T-cell (primary cell): Measurements from ENCODE around the gene HPDL. TPM values are rescaled to one million over a fixed set of nuclear protein-coding genes. Genes with fewer than 3 reads are reported as not detected.

Experiments
- ATAC-seq, 4 experiments: fragments of 200-7000 bp in 3 of 4; fragments of 150-1000 bp in 1 of 4; cut with Tn5 transposase; replicated peaks in 1 of 4; 1 replicate in 3 of 4; 2 replicates in 1 of 4; pipeline ENCODE4 v1.10.0; 2021; ENCODE audit warnings: moderate library complexity in 3 of 4, mild to moderate bottlenecking in 2 of 4, moderate number of reproducible peaks in 1 of 4
- CTCF ChIA-PET, 2 donors: fragments of 300-600 bp; sonication (Branson Sonifier 250); formaldehyde crosslinking; loops; one replicate each; lab custom pipeline; 2022; ENCODE audit warnings: antibody characterized with exemption in 2 of 2; lab: Charles Lee
- POLR2A ChIA-PET, 2 donors: fragments of 300-600 bp; sonication (Branson Sonifier 250); formaldehyde crosslinking; loops; one replicate each; lab custom pipeline; 2022; ENCODE audit warnings: antibody characterized with exemption in 2 of 2; lab: Charles Lee
- DNase-seq, 35 experiments: peaks; one replicate each; pipeline versions ENCODE4 v3.0.0 to v3.0.0-alpha.2; 2013 to 2023
- H3K27ac ChIP-seq: one replicate; pipeline ENCODE4 v1.5.1; 2013; ENCODE audit warnings: low read length
- H3K27me3 ChIP-seq, 2 experiments: replicated peaks in 1 of 2; 1 replicate in 1 of 2; 2 replicates in 1 of 2; pipeline versions ENCODE4 v1.6.1 to v1.7.0; 2013; ENCODE audit warnings: low read length in 1 of 2, mixed read lengths in 1 of 2; ENCODE audit not compliant: control insufficient read depth in 2 of 2, insufficient read depth in 2 of 2; ENCODE audit errors: extremely low read depth in 1 of 2
- H3K36me3 ChIP-seq, 2 donors: 1 replicate in 1 of 2; 2 replicates in 1 of 2; pipeline versions ENCODE4 v1.6.1 to v1.7.0; 2013; ENCODE audit warnings: low read length in 1 of 2; ENCODE audit not compliant: control insufficient read depth in 2 of 2, insufficient read depth in 1 of 2; ENCODE audit errors: extremely low read depth in 1 of 2
- H3K4me1 ChIP-seq, 2 experiments: 1 replicate in 1 of 2; 2 replicates in 1 of 2; pipeline versions ENCODE4 v1.6.1 to v1.7.0; 2013; ENCODE audit warnings: low read length in 2 of 2, mixed read lengths in 1 of 2; ENCODE audit not compliant: insufficient read depth in 2 of 2, control insufficient read depth in 1 of 2; ENCODE audit errors: extremely low read depth in 1 of 2
- H3K4me3 ChIP-seq, 2 donors: 1 replicate in 1 of 2; 2 replicates in 1 of 2; pipeline versions ENCODE4 v1.5.1 to v1.7.0; 2013; ENCODE audit warnings: mild to moderate bottlenecking in 2 of 2, low read length in 1 of 2, moderate library complexity in 1 of 2; ENCODE audit not compliant: control insufficient read depth in 1 of 2; ENCODE audit errors: extremely low read depth in 1 of 2
- H3K9me3 ChIP-seq: 2 replicates; pipeline ENCODE4 v1.7.0; 2013
- H3K27ac Mint-ChIP-seq, 2 donors: one replicate each; pipeline ENCODE4 v1.8.0; 2020 to 2021; ENCODE audit warnings: mild to moderate bottlenecking in 2 of 2, mixed read lengths in 2 of 2
- H3K27me3 Mint-ChIP-seq, 2 donors: one replicate each; pipeline ENCODE4 v1.8.0; 2021 to 2022; ENCODE audit warnings: mixed read lengths in 2 of 2
- H3K36me3 Mint-ChIP-seq: one replicate; pipeline ENCODE4 v1.8.0; 2021; ENCODE audit warnings: mixed read lengths
- H3K4me1 Mint-ChIP-seq, 3 donors: one replicate each; pipeline ENCODE4 v1.8.0; 2020 to 2022; ENCODE audit warnings: mixed read lengths in 3 of 3, mild to moderate bottlenecking in 1 of 3
- H3K4me3 Mint-ChIP-seq, 3 donors: one replicate each; pipeline ENCODE4 v1.8.0; 2020 to 2022; ENCODE audit warnings: mild to moderate bottlenecking in 3 of 3, mixed read lengths in 3 of 3, moderate library complexity in 3 of 3
- H3K9me3 Mint-ChIP-seq, 3 donors: one replicate each; pipeline ENCODE4 v1.8.0; 2020 to 2022; ENCODE audit warnings: mixed read lengths in 3 of 3
- total RNA-seq, 35 experiments: library from RNA in 6 of 35; stranded (reverse) in 6 of 35; fragments of 120-200 nt in 1 of 35; gene quantifications; one replicate each; pipeline versions ENCODE4 v1.2.1 to v1.2.4 and lab custom pipeline; 2013 to 2026

HPDL gene
- total RNA-seq, 5 donors from 2014 or later (not counting 1 experiment from before 2014, with no cell fraction given): 0.21 to 2.0 (median 1.4) TPM

GRCh38 chr1:45378184-45378583 lies 51.5 kb downstream of the HPDL start:
- no peaks in the 10 kb centered on the region for H3K9me3 Mint-ChIP-seq
- H3K27ac Mint-ChIP-seq: no peak overlapping the region
- DNase-seq: no peak
- ChIA-PET CTCF (no interaction called here), POLR2A (no interaction called here)
- no peaks in the 10 kb centered on the region for H3K36me3 Mint-ChIP-seq
- no peaks in the 10 kb centered on the region for H3K27me3 ChIP-seq
- no peaks in the 10 kb centered on the region for H3K4me1 ChIP-seq
- peaks cover 0 to 11% (median 0%) of the 10 kb centered on the region in 3 donors for H3K4me1 Mint-ChIP-seq
- H3K4me3 ChIP-seq: no peak overlapping the region
- no peaks in the 10 kb centered on the region for H3K27me3 Mint-ChIP-seq
- H3K9me3 ChIP-seq: no peaks in the 10 kb centered on the region
- H3K4me3 Mint-ChIP-seq: no peak overlapping the region
- no peak for ATAC-seq
- H3K27ac ChIP-seq: no peak overlapping the region
- no peaks in the 10 kb centered on the region for H3K36me3 ChIP-seq

Other genes with a start within 250 kb of the HPDL start
- gene ZSWIM5, start 120.3 kb upstream of the HPDL start, total RNA-seq: 1 to 10 TPM; 1.6 to 4.0 (median 2.0) TPM
- gene TOE1, start 13.3 kb downstream of the HPDL start, total RNA-seq: 10 to 100 TPM; 16.8 to 50.0 (median 19.8) TPM
- gene MUTYH, start 13.5 kb downstream of the HPDL start, total RNA-seq: 10 to 100 TPM; 60.2 to 71.0 (median 68.4) TPM
- gene TESK2, start 164.3 kb downstream of the HPDL start, total RNA-seq: 1 to 10 TPM; 4.3 to 7.9 (median 5.5) TPM
- 1 to 10 TPM in 4 of 5 donors, under 1 TPM in 1; 0.83 to 3.0 (median 2.4) TPM for gene CCDC163, start 173.2 kb downstream of the HPDL start, total RNA-seq
- gene MMACHC, start 173.4 kb downstream of the HPDL start, total RNA-seq: 1 to 10 TPM; 1.9 to 6.4 (median 4.9) TPM
- 100 to 1,000 TPM in 3 of 5 donors, 10 to 100 TPM in 2; 59.3 to 156 (median 151) TPM for gene PRDX1, start 195.0 kb downstream of the HPDL start, total RNA-seq
- 100 to 1,000 TPM in 1 of 5 donors, 10 to 100 TPM in 4; 48.2 to 105 (median 92.9) TPM for gene AKR1A1, start 223.9 kb downstream of the HPDL start, total RNA-seq